GM23338 (cell line): ENCODE results near the gene ZNRD2.

Experiments
- CREB1 ChIP-seq: fragments of 250-450 bp; sonication (Bioruptor Pico); IDR thresholded peaks from 2 replicates; pipeline ENCODE4 v1.5.0; 2020; ENCODE audit warnings: low read depth, mild to moderate bottlenecking, moderate library complexity
- EZH2 ChIP-seq: fragments of 200-600 bp; sonication (generic); IDR thresholded peaks from one replicate; pipeline ENCODE4 v1.8.0; 2017; ENCODE audit warnings: antibody characterized with exemption, mild to moderate bottlenecking, low read depth; ENCODE audit not compliant: unreplicated experiment
- EZH2phosphoT487 ChIP-seq: fragments of 200-600 bp; sonication (generic); IDR thresholded peaks from one replicate; pipeline ENCODE4 v1.8.1; 2018; ENCODE audit warnings: antibody characterized with exemption; ENCODE audit not compliant: unreplicated experiment
- JUNB ChIP-seq: IDR thresholded peaks from one replicate; pipeline ENCODE4 v1.6.1; 2016; ENCODE audit warnings: antibody characterized with exemption; ENCODE audit not compliant: unreplicated experiment
- NANOG ChIP-seq: IDR thresholded peaks from 2 replicates; pipeline ENCODE4 v1.6.1; 2016; ENCODE audit warnings: antibody characterized with exemption, borderline replicate concordance
- POLR2AphosphoS5 ChIP-seq: IDR thresholded peaks from 2 replicates; pipeline ENCODE4 v1.6.1; 2016; ENCODE audit warnings: antibody characterized with exemption, low read depth
- STAT1 ChIP-seq: IDR thresholded peaks from one replicate; pipeline ENCODE4 v1.6.1; 2016; ENCODE audit warnings: antibody characterized with exemption; ENCODE audit not compliant: unreplicated experiment
- ZNF331 ChIP-seq: fragments of 250-450 bp; sonication (Bioruptor Pico); IDR thresholded peaks from 2 replicates; pipeline ENCODE4 v1.5.0; 2020; ENCODE audit warnings: low read depth, mild to moderate bottlenecking, moderate library complexity
- TF ChIP-seq, protein P1 (sequence below), 2 experiments: fragments of 200-600 bp in 1 of 2; sonication (generic) in 1 of 2; conservative IDR thresholded peaks; 2 replicates each; pipeline versions ENCODE4 v1.5.1 to v1.6.1; 2016 to 2017; ENCODE audit warnings: antibody characterized with exemption in 2 of 2, low read depth in 2 of 2, mild to moderate bottlenecking in 2 of 2, moderate library complexity in 1 of 2
- TF ChIP-seq, protein P2 (sequence below): IDR thresholded peaks from one replicate; pipeline ENCODE4 v1.6.1; 2018; ENCODE audit warnings: antibody characterized with exemption; ENCODE audit not compliant: unreplicated experiment
- TF ChIP-seq, protein P3 (sequence below): IDR thresholded peaks from 2 replicates; pipeline ENCODE4 v1.6.1; 2016; ENCODE audit warnings: antibody characterized with exemption

DNA sequence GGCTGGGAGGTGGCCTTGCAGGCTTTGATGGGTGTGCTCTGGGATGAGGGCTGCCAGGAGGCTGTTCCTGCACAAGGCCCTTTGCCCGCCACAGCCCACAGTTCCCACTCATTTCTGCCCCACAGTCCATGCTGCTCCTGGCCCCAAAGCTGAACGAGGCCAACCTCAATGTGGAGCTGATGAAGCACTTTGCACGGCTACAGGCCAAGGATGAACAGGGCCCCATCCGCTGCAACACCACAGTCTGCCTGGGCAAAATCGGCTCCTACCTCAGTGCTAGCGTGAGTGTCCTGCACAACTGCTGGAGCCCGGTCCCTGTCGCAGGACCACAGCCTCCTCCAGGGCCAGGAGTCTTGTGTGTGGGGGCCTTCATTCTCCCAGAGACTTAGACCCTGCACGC is 35.2 kb upstream of the ZNRD2 start:
- TF ChIP-seq, protein P1, sequence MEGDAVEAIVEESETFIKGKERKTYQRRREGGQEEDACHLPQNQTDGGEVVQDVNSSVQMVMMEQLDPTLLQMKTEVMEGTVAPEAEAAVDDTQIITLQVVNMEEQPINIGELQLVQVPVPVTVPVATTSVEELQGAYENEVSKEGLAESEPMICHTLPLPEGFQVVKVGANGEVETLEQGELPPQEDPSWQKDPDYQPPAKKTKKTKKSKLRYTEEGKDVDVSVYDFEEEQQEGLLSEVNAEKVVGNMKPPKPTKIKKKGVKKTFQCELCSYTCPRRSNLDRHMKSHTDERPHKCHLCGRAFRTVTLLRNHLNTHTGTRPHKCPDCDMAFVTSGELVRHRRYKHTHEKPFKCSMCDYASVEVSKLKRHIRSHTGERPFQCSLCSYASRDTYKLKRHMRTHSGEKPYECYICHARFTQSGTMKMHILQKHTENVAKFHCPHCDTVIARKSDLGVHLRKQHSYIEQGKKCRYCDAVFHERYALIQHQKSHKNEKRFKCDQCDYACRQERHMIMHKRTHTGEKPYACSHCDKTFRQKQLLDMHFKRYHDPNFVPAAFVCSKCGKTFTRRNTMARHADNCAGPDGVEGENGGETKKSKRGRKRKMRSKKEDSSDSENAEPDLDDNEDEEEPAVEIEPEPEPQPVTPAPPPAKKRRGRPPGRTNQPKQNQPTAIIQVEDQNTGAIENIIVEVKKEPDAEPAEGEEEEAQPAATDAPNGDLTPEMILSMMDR (conservative IDR thresholded peaks at IDR 0.05; ENCODE audit: low read depth in 2 of 2): no peak
- TF ChIP-seq ZNF331 (CRISPR knock-in tag) (no peak), EZH2phosphoT487 (no peak), POLR2AphosphoS5 (no peak), JUNB (no peak), EZH2 (no peak), CREB1 (CRISPR knock-in tag) (no peak), NANOG (no peak), STAT1 (no peak)
- TF ChIP-seq, protein P2, sequence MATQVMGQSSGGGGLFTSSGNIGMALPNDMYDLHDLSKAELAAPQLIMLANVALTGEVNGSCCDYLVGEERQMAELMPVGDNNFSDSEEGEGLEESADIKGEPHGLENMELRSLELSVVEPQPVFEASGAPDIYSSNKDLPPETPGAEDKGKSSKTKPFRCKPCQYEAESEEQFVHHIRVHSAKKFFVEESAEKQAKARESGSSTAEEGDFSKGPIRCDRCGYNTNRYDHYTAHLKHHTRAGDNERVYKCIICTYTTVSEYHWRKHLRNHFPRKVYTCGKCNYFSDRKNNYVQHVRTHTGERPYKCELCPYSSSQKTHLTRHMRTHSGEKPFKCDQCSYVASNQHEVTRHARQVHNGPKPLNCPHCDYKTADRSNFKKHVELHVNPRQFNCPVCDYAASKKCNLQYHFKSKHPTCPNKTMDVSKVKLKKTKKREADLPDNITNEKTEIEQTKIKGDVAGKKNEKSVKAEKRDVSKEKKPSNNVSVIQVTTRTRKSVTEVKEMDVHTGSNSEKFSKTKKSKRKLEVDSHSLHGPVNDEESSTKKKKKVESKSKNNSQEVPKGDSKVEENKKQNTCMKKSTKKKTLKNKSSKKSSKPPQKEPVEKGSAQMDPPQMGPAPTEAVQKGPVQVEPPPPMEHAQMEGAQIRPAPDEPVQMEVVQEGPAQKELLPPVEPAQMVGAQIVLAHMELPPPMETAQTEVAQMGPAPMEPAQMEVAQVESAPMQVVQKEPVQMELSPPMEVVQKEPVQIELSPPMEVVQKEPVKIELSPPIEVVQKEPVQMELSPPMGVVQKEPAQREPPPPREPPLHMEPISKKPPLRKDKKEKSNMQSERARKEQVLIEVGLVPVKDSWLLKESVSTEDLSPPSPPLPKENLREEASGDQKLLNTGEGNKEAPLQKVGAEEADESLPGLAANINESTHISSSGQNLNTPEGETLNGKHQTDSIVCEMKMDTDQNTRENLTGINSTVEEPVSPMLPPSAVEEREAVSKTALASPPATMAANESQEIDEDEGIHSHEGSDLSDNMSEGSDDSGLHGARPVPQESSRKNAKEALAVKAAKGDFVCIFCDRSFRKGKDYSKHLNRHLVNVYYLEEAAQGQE: no peak
- TF ChIP-seq, protein P3, sequence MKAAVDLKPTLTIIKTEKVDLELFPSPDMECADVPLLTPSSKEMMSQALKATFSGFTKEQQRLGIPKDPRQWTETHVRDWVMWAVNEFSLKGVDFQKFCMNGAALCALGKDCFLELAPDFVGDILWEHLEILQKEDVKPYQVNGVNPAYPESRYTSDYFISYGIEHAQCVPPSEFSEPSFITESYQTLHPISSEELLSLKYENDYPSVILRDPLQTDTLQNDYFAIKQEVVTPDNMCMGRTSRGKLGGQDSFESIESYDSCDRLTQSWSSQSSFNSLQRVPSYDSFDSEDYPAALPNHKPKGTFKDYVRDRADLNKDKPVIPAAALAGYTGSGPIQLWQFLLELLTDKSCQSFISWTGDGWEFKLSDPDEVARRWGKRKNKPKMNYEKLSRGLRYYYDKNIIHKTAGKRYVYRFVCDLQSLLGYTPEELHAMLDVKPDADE: no peak
